ENCODE measurements around the gene SHISA6. TPM values are rescaled to one million over a fixed set of nuclear protein-coding genes. Genes with fewer than 3 reads are reported as not detected.

The SHISA6 gene
- total RNA-seq, 4 donors from 2014 or later, result 0.13 to 8.8 (median 0.32) TPM

DNA sequence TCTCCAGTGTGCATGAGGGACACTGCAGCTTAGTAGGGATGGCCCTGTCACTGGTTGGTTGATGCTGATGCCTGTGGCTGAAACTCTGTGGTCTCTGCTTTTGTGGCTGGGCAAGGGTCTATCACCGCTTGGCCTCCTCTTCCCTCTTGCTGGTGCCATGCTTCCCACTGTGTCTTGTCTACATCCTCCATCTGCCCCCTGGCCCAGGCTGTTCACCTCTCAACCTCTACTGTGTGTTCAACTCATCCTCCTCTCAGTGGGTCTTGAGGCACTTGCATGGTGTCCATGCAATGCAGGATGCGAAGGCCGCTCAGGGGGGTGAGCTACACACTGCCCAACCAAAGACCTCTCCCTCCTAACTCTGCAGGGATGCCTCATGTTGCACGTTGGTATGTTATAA lies 19.8 kb upstream of the SHISA6 start:
- DNase-seq (ENCODE audit: low spot score), result no peak
- TF ChIP-seq, protein P1, sequence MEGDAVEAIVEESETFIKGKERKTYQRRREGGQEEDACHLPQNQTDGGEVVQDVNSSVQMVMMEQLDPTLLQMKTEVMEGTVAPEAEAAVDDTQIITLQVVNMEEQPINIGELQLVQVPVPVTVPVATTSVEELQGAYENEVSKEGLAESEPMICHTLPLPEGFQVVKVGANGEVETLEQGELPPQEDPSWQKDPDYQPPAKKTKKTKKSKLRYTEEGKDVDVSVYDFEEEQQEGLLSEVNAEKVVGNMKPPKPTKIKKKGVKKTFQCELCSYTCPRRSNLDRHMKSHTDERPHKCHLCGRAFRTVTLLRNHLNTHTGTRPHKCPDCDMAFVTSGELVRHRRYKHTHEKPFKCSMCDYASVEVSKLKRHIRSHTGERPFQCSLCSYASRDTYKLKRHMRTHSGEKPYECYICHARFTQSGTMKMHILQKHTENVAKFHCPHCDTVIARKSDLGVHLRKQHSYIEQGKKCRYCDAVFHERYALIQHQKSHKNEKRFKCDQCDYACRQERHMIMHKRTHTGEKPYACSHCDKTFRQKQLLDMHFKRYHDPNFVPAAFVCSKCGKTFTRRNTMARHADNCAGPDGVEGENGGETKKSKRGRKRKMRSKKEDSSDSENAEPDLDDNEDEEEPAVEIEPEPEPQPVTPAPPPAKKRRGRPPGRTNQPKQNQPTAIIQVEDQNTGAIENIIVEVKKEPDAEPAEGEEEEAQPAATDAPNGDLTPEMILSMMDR (IDR thresholded peaks at IDR 0.05), result no peak
- no peak for ATAC-seq (ENCODE audit: low FRiP score)

DNA sequence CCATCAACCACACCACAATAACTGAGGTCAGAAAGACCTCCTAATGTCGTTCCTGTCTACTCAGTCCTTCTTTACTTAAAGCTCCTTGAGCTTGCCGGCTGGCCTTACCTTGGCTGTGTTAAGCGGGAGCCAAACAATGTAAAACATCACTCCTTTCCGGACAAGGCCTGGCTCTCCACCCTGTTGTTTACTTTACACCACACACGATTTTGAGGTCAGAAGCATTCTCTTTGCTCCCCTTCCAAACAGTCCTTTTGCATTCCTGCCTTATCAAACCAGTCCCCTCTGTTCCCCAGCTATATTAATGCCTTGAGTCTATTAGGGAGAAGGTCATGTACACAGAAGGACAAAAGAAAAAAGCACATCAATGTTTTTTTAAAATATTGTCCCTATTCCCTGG lies 19.3 kb upstream of the SHISA6 start:
- no peak for ATAC-seq (ENCODE audit: low FRiP score)
- TF ChIP-seq, protein P1 (IDR thresholded peaks at IDR 0.05), result no peak
- no peak for DNase-seq (ENCODE audit: low spot score)

DNA sequence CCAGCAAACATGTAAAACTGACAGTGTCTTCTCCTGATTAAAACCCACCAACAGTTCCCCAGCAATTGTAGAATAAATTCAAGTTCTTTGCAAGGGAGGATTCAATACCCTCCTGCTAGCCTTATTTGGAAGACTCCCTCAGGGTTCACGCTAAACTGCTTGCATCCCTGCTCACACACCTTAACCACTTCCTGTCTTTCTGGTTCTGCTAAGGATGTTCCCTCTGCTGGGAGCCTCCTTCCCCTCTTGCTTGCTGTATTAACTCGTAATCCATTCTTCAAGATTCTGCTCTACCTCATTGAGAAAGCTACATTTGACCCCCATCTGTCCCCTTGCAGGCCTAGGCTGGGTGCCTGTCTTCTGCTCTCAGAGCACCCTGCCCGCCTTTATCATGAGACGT lies 2.3 kb upstream of the SHISA6 start:
- no peak for ATAC-seq (ENCODE audit: low FRiP score)
- DNase-seq (ENCODE audit: low spot score), result no peak
- TF ChIP-seq, protein P1 (IDR thresholded peaks at IDR 0.05), result no peak

DNA sequence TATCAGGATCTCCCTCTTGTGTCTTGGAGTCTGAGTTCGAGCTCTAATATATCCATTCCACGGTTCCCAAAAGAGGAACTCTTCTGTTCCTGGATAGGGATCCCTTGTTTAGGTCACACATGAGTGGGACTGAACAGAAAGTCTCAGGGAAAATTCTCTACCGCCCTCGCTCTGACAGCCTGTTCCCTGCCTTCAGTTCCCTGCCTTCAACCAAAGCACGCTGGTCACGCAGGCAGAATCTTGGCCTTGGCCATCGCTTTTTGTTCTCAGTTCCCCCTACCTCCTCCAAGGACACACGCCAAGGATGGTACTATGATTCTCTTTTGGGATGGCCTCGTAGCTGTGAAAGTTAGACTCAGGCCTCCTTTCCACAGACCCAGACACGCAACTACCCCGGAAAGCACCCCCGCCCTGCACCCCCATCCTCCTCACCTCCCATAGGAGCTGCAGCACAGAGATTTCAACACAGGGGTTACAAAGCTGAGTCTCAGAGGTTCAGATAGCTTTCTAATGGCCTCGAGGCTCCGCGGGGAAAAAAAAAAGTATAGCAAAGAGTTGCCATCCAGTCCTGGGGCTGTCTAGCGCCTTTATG lies 1.5 kb upstream of the SHISA6 start:
- TF ChIP-seq, protein P1 (IDR thresholded peaks at IDR 0.05), result no peak
- ATAC-seq (ENCODE audit: low FRiP score) (no peak), DNase-seq (ENCODE audit: low spot score) (no peak)

DNA sequence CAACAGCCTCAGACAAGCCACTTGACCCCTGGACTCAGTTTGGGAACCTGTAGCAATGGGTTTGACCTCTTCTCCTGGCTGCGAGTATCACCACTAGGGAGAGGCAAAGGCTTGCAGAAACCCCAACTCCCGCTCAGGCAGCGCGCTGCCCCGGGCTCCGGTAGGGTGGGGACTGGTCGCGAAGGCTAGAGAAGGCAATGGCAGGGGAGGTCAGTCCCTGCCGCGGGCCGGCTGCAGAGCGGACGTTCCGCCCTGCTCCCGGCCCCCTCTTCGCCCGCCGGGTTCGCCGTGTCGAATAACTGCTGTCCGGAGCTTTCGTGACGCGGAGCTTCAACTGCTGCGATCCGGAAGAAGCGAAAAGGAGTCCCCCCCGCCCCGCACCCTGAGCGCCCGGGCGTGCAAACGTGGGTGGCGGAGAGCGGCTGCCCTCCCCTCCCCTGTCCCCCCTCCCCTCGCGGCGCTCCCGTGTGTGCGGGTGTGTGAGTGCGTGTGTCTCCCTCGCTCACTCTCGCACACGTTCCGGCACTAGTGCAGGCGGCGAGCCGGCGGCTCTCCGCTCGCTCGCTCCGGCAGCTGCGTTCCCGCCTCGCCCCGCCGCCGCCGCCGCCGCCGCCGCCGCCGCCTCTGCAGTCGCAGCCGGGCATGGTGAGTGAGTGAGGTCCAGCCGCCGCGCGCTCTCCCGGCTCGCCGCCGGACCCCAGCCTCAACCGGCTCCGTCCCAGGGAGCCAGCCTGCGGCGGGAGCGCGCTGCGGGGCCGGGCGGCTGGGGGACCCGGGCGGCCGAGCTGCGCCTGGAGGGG lies 772 bp upstream of the SHISA6 start:
- no peak for ATAC-seq (ENCODE audit: low FRiP score)
- DNase-seq (ENCODE audit: low spot score), result no peak
- TF ChIP-seq, protein P1 (IDR thresholded peaks at IDR 0.05), result no peak

DNA sequence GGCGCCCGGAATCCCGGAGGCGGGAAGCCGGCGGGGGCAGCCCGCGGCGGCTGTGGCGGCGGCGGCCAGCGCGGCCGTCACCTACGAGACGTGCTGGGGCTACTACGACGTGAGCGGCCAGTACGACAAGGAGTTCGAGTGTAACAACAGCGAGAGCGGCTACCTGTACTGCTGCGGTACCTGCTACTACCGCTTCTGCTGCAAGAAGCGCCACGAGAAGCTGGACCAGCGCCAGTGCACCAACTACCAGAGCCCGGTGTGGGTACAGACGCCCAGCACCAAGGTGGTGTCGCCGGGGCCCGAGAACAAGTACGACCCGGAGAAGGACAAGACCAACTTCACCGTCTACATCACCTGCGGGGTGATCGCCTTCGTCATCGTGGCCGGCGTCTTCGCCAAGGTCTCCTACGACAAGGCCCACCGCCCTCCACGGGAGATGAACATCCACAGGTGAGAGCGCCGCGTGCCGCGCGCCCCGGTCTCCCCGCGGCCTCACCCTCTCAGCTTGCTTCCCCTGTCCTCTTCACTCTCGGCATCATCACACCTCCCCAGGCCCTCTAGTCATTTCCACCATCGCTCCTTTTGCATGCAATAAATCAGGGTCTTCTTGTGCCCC lies 706 bp downstream of the SHISA6 start:
- DNase-seq (ENCODE audit: low spot score) (no peak), ATAC-seq (ENCODE audit: low FRiP score) (no peak)
- TF ChIP-seq, protein P1 (IDR thresholded peaks at IDR 0.05), result no peak
